AG04450 (cell line): ENCODE results near the gene MLN. TPM values are rescaled to one million over a fixed set of nuclear protein-coding genes. Genes with fewer than 3 reads are reported as not detected.

Experiments used
- CTCF ChIA-PET: fragments of 300-600, 350-600 bp; formaldehyde crosslinking; extraction: SDS; loops from one replicate; lab custom pipeline; 2022; ENCODE audit warnings: antibody characterized with exemption, inconsistent platforms; lab: Charles Lee
- POLR2A ChIA-PET: fragments of 350-600 bp; formaldehyde crosslinking; extraction: SDS; loops from one replicate; lab custom pipeline; 2021; ENCODE audit warnings: antibody characterized with exemption, inconsistent platforms; lab: Yijun Ruan, JAX
- DNase-seq: peaks from one replicate; pipeline ENCODE4 v3.0.0-alpha.2; 2011; ENCODE audit warnings: low read depth, low spot score
- H3K27ac ChIP-seq: one replicate; pipeline ENCODE4 v1.5.1; 2012; ENCODE audit warnings: low read depth, low read length, control low read depth
- H3K27me3 ChIP-seq: one replicate; pipeline ENCODE4 v1.6.0; 2012; ENCODE audit warnings: low read length; ENCODE audit not compliant: control insufficient read depth, insufficient read depth
- H3K4me3 ChIP-seq: 2 replicates; pipeline ENCODE4 v1.5.1; 2011; ENCODE audit warnings: mild to moderate bottlenecking, low read depth, low read length, control low read depth
- H3K9me3 ChIP-seq: 2 replicates; pipeline ENCODE4 v1.5.1; 2012; ENCODE audit warnings: low read length; ENCODE audit not compliant: control insufficient read depth, insufficient read depth
- CTCF ChIP-seq: IDR thresholded peaks from 2 replicates; pipeline ENCODE4 v1.5.1; 2011; ENCODE audit warnings: low read depth, low read length, control low read depth, inconsistent platforms
- polyA plus RNA-seq: library from polyadenylated mRNA; depleted of rRNA; stranded (reverse); fragments of >200 nt; gene quantifications from 2 replicates; pipeline ENCODE4 v1.2.3, GENCODE V29; 2011

Gene MLN
- polyA plus RNA-seq, 1 experiment = not detected

GRCh38 chr6:33790910-33791309 is 12.9 kb downstream of the MLN start:
- H3K27me3 ChIP-seq = peaks cover 18% of the 10 kb centered on the region
- no peak for DNase-seq
- CTCF ChIA-PET = no interaction called here
- POLR2A ChIA-PET = interaction anchor here (0.7 kb wide), 2 partner anchors 53 to 198 kb away, joined by 3 read pairs; no protein-coding TSS in a partner anchor
- no peak overlapping the region for H3K4me3 ChIP-seq
- H3K9me3 ChIP-seq = peaks cover 3% of the 10 kb centered on the region; the same call in 1 of the 2 replicates
- H3K27ac ChIP-seq = no peak overlapping the region
- TF ChIP-seq CTCF = no peak

- TF ChIP-seq CTCF = no peak
- ChIA-PET CTCF (no interaction called here), POLR2A (interaction anchor here (0.7 kb wide), 2 partner anchors 52 to 199 kb away, joined by 3 read pairs; no protein-coding TSS in a partner anchor)
- DNase-seq = no peak
- Histone ChIP-seq H3K4me3 (no peak overlapping the region), H3K9me3 (peaks cover 3% of the 10 kb centered on the region; the same call in 1 of the 2 replicates), H3K27me3 (peaks cover 14% of the 10 kb centered on the region), H3K27ac (no peak overlapping the region)
Observed at GRCh38 chr6:33790379-33790778, 13.4 kb downstream of the MLN start.

- Histone ChIP-seq H3K27me3 (peaks cover 12% of the 10 kb centered on the region), H3K4me3 (peak overlapping the region; percentile 69), H3K27ac (no peak overlapping the region), H3K9me3 (peaks cover 3% of the 10 kb centered on the region; the same call in 1 of the 2 replicates)
- ChIA-PET CTCF (interaction anchor here (5.5 kb wide), 1 partner anchor 17 kb away, joined by 31 read pairs; no protein-coding TSS in a partner anchor), POLR2A (interaction anchor here (1.0 kb wide), 1 partner anchor 18 kb away, joined by 4 read pairs; no protein-coding TSS in a partner anchor)
- no peak for TF ChIP-seq CTCF
- no peak for DNase-seq
Observed at GRCh38 chr6:33789550-33789895, 14.3 kb downstream of the MLN start.

- H3K27ac ChIP-seq = peak within 1 kb of the TSS; percentile 89
- peak; percentile 84 for DNase-seq
- H3K9me3 ChIP-seq = peaks cover 3% of the 10 kb centered on the region; the same call in 1 of the 2 replicates
- POLR2A ChIA-PET = interaction anchor here (0.6 to 1.4 kb wide), 4 partner anchors 12 to 51 kb away, joined by 3 to 4 read pairs (median 4); no protein-coding TSS in a partner anchor
- H3K27me3 ChIP-seq = peaks cover 9% of the 10 kb centered on the region
- CTCF ChIA-PET = interaction anchor here (1.6 to 5.5 kb wide), 2 partner anchors 16 to 239 kb away, joined by 6 to 31 read pairs; no protein-coding TSS in a partner anchor
- no peak for TF ChIP-seq CTCF
- H3K4me3 ChIP-seq = peak within 1 kb of the TSS; percentile 69
Observed at GRCh38 chr6:33788694-33789549, 14.9 kb downstream of the MLN start, which contains the start of gene LEMD2. LEMD2 (minus strand) TSS chr6:33789130; CDS start chr6:33789116, 14 bp downstream.
